Sigmoid colon (tissue), 4 donors: ENCODE data around the gene TRIM45.

Experiments
- CTCF ChIP-seq, 4 experiments: fragments of 450-650 bp in 3 of 4; fragments of 200-600 bp in 1 of 4; IDR thresholded peaks; one replicate each; pipeline ENCODE4 v1.5.1; 2016 to 2019; ENCODE audit warnings: antibody characterized with exemption in 4 of 4, mild to moderate bottlenecking in 3 of 4, moderate library complexity in 2 of 4
- POLR2AphosphoS5 ChIP-seq, 4 donors: sonication (generic); formaldehyde crosslinking; IDR thresholded peaks; one replicate each; pipeline ENCODE4 v1.6.1; 2017; ENCODE audit warnings: antibody characterized with exemption in 4 of 4

- TF ChIP-seq CTCF (IDR thresholded peaks at IDR 0.05) (no peak), POLR2AphosphoS5 (IDR thresholded peaks at IDR 0.05) (no peak)
Measured at GRCh38 chr1:117161887-117162286, 40.3 kb upstream of the TRIM45 start.
